Activated B cell treated with CpG ODN at 0.5 μM for 24 hours (primary cell): ENCODE results near the gene GMEB2. TPM values are rescaled to one million over a fixed set of nuclear protein-coding genes. Genes with fewer than 3 reads are reported as not detected.
"Not testable (repeated sequence)": the region's sequence is repeated elsewhere in the genome, so short reads cannot be mapped to it uniquely, and the experiment has no call there.

Source experiments
- ATAC-seq: fragments of 200-7000 bp; cut with Tn5 transposase; one replicate; pipeline ENCODE4 v1.10.0; 2021; ENCODE audit warnings: low read depth, mild to moderate bottlenecking, moderate library complexity
- CTCF ChIA-PET: fragments of 350-600 bp; sonication (Branson Sonifier 250); formaldehyde crosslinking; loops from one replicate; lab custom pipeline; 2021; ENCODE audit warnings: antibody characterized with exemption; lab: Charles Lee
- POLR2A ChIA-PET: fragments of 350-600 bp; sonication (Branson Sonifier 250); formaldehyde crosslinking; loops from one replicate; lab custom pipeline; 2021; ENCODE audit warnings: antibody characterized with exemption; lab: Charles Lee
- DNase-seq: peaks from one replicate; pipeline ENCODE4 v3.0.0; 2022
- H3K27ac Mint-ChIP-seq: one replicate; pipeline ENCODE4 v1.8.0; 2020; ENCODE audit warnings: mixed read lengths
- H3K27me3 Mint-ChIP-seq: one replicate; pipeline ENCODE4 v1.8.0; 2021; ENCODE audit warnings: mixed read lengths
- H3K36me3 Mint-ChIP-seq: one replicate; pipeline ENCODE4 v1.8.0; 2021; ENCODE audit warnings: low read depth, mixed read lengths
- H3K4me1 Mint-ChIP-seq: one replicate; pipeline ENCODE4 v1.8.0; 2021; ENCODE audit warnings: mixed read lengths
- H3K4me3 Mint-ChIP-seq: one replicate; pipeline ENCODE4 v1.8.0; 2020; ENCODE audit warnings: mild to moderate bottlenecking, mixed read lengths
- H3K9me3 Mint-ChIP-seq: one replicate; pipeline ENCODE4 v1.8.0; 2020; ENCODE audit warnings: mixed read lengths
- CTCF ChIP-seq: fragments of 200-600 bp; IDR thresholded peaks from one replicate; pipeline ENCODE4 v1.8.0; 2022; ENCODE audit warnings: antibody characterized with exemption, mild to moderate bottlenecking
- intact Hi-C: fragments of 100-400 bp; cut with micrococcal nuclease; formaldehyde crosslinking; loops from one replicate; pipeline ENCODE4 v1.15.1; 2024
- total RNA-seq: library from RNA; stranded (reverse); gene quantifications from 2 replicates; pipeline ENCODE4 v1.2.3, GENCODE V29; 2022

Gene GMEB2
- total RNA-seq, result 16.9 and 17.4 TPM in 2 replicates

GRCh38 chr20:63626424-63627128, at the start of gene GMEB2:
GMEB2 (minus strand) TSS chr20:63627101; CDS start chr20:63619397, 7,704 bp downstream.
- H3K4me3 Mint-ChIP-seq, result peak within 1 kb of the TSS; percentile 91
- H3K9me3 Mint-ChIP-seq, result no peaks in the 10 kb centered on the region
- ChIA-PET POLR2A (interaction anchor here (0.5 to 4.6 kb wide), 25 partner anchors 9 to 440 kb away, joined by 3 to 161 read pairs (median 4); partner anchors contain the start of genes ARFRP1, HELZ2, PPDPF and PTK6), CTCF (interaction anchor here (1.0 to 1.9 kb wide), 3 partner anchors 15 to 89 kb away, joined by 3 to 16 read pairs (median 3); no protein-coding TSS in a partner anchor)
- TF ChIP-seq CTCF, result no peak
- intact Hi-C loops, result loop anchor here (1.0 to 10.0 kb wide), 8 partner anchors 9 to 438 kb away; partner anchors contain the start of genes ABHD16B, LIME1, RTEL1 and SLC2A4RG
- H3K27ac Mint-ChIP-seq, result peak within 1 kb of the TSS; percentile 93
- peaks cover 18% of the 10 kb centered on the region for H3K36me3 Mint-ChIP-seq
- H3K4me1 Mint-ChIP-seq, result peaks cover 41% of the 10 kb centered on the region
- no peak for DNase-seq
- ATAC-seq, result peak; percentile 54
- no peaks in the 10 kb centered on the region for H3K27me3 Mint-ChIP-seq

GRCh38 chr20:63675681-63676368, 48.9 kb upstream of the GMEB2 start:
- no peak for ATAC-seq
- no peaks in the 10 kb centered on the region for H3K4me1 Mint-ChIP-seq
- DNase-seq, result no peak
- ChIA-PET POLR2A (no interaction called here), CTCF (no interaction called here)
- H3K27ac Mint-ChIP-seq, result no peak overlapping the region
- no peak for TF ChIP-seq CTCF
- no peaks in the 10 kb centered on the region for H3K27me3 Mint-ChIP-seq
- intact Hi-C loops, result no loop called here
- H3K4me3 Mint-ChIP-seq, result no peak overlapping the region
- H3K9me3 Mint-ChIP-seq, result no peaks in the 10 kb centered on the region
- H3K36me3 Mint-ChIP-seq, result peaks cover 16% of the 10 kb centered on the region

- no peaks in the 10 kb centered on the region for H3K4me1 Mint-ChIP-seq
- TF ChIP-seq CTCF, result no peak
- no peaks in the 10 kb centered on the region for H3K9me3 Mint-ChIP-seq
Measured at GRCh38 chr20:63673951-63674350, 47.0 kb upstream of the GMEB2 start.

GRCh38 chr20:63672666-63673065, 45.8 kb upstream of the GMEB2 start:
- ATAC-seq, result no peak
- intact Hi-C loops, result no loop called here
- Mint-ChIP-seq H3K9me3 (no peaks in the 10 kb centered on the region), H3K27ac (no peak overlapping the region), H3K36me3 (peaks cover 28% of the 10 kb centered on the region), H3K4me3 (no peak overlapping the region), H3K27me3 (no peaks in the 10 kb centered on the region), H3K4me1 (no peaks in the 10 kb centered on the region)
- DNase-seq, result no peak
- ChIA-PET CTCF (no interaction called here), POLR2A (no interaction called here)
- TF ChIP-seq CTCF, result no peak

More at GRCh38 chr20:63673951-63674350, 47.0 kb upstream of the GMEB2 start:
- CTCF ChIA-PET, result no interaction called here
- H3K36me3 Mint-ChIP-seq, result peaks cover 19% of the 10 kb centered on the region
- POLR2A ChIA-PET, result no interaction called here
- intact Hi-C loops, result no loop called here
- no peak for ATAC-seq
- no peak overlapping the region for H3K27ac Mint-ChIP-seq
- no peak for DNase-seq
- H3K4me3 Mint-ChIP-seq, result no peak overlapping the region
- H3K27me3 Mint-ChIP-seq, result no peaks in the 10 kb centered on the region

- H3K4me1 Mint-ChIP-seq, DNase-seq, intact Hi-C loops, H3K4me3 Mint-ChIP-seq, CTCF ChIA-PET, H3K9me3 Mint-ChIP-seq, H3K27ac Mint-ChIP-seq, H3K27me3 Mint-ChIP-seq, POLR2A ChIA-PET, ATAC-seq: not testable (repeated sequence)
- H3K36me3 Mint-ChIP-seq, result peaks cover 34% of the 10 kb centered on the region
Measured at GRCh38 chr20:63671695-63672094, 44.8 kb upstream of the GMEB2 start.
